HUES6 (cell line): Measurements from ENCODE around the gene GABBR2.

Experiments
- H3K27ac ChIP-seq: 2 replicates; pipeline ENCODE4 v1.7.0; 2013; ENCODE audit warnings: low read depth, mild to moderate bottlenecking, low read length, inconsistent platforms
- H3K27me3 ChIP-seq: 2 replicates; pipeline ENCODE4 v1.6.1; 2013; ENCODE audit warnings: low read length; ENCODE audit not compliant: control insufficient read depth, insufficient read depth
- H3K36me3 ChIP-seq: 2 replicates; pipeline ENCODE4 v1.6.1; 2013; ENCODE audit warnings: low read length; ENCODE audit not compliant: control insufficient read depth, insufficient read depth
- H3K4me1 ChIP-seq: 2 replicates; pipeline ENCODE4 v1.6.1; 2013; ENCODE audit warnings: low read length; ENCODE audit not compliant: control insufficient read depth, insufficient read depth
- H3K4me3 ChIP-seq: 2 replicates; pipeline ENCODE4 v1.5.1; 2013; ENCODE audit warnings: low read depth, low read length
- H3K9ac ChIP-seq: one replicate; pipeline ENCODE4 v1.6.1; 2013; ENCODE audit warnings: mild to moderate bottlenecking, low read length
- H3K9me3 ChIP-seq: 2 replicates; pipeline ENCODE4 v1.6.1; 2013; ENCODE audit warnings: low read depth, low read length; ENCODE audit not compliant: control insufficient read depth, insufficient read depth

Gene GABBR2

DNA sequence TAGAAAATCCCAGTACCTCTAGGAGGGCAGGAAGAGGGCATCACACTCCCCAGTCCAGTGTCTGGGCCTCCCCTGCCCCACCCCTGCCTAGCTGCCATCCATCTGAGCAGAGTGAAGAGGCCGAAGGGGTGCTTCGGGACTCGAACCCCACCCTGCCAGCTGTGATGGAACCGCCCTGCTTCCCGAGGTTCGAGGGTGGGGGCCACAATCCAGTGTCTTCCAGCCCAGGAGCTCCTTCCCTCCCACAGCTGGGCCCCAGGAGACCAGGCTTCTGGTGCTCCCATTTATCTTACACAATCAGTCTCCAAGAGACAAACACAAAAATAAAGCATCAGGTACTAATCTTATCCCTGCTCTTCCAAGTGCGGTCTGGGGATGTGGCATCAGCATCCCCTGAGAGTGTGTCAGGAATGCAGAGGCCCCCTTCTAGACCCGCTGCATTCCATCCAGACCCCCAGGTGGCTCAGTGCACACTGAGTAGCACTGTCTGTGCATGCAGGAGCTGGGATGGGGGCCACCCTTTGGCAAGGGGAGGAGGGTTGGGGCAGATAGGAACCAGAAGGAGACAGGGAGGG lies 330.4 kb downstream of the GABBR2 start:
- H3K27ac ChIP-seq, result no peak overlapping the region
- no peaks in the 10 kb centered on the region for H3K36me3 ChIP-seq
- H3K9me3 ChIP-seq, result no peaks in the 10 kb centered on the region
- H3K4me1 ChIP-seq, result peaks cover 20% of the 10 kb centered on the region
- H3K4me3 ChIP-seq, result no peak overlapping the region
- H3K27me3 ChIP-seq, result no peaks in the 10 kb centered on the region
- no peak overlapping the region for H3K9ac ChIP-seq

DNA sequence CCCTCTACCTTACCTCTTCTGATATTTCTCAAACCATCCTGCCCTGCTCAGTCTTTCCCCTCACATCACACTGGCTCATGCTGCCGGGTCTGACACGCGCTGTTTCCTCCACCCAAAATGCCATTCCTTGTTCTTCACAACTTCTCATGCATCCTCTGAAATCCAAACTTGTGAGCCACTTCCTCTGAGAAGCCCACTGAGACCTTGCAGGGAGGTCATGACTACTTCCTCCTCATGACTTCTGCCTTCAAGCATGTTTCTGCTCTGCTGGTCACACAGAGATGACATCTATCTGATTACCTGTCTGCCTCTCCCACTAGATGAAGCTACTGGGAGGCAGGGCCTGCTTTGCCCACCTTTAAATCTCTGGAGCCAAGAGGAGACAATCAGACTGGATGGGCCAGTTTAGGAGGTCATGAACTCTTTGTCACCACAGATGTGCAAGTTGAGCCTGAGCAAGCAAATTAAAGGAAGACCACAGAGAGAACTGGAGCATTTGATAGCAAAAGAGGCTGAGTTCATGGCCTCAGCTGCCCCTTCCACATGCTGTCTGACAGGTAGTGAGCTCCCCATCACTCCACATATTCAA lies 333.5 kb downstream of the GABBR2 start:
- no peak overlapping the region for H3K9ac ChIP-seq
- no peak overlapping the region for H3K27ac ChIP-seq
- peaks cover 14% of the 10 kb centered on the region for H3K4me1 ChIP-seq
- H3K4me3 ChIP-seq, result no peak overlapping the region
- H3K36me3 ChIP-seq, result no peaks in the 10 kb centered on the region
- no peaks in the 10 kb centered on the region for H3K9me3 ChIP-seq
- H3K27me3 ChIP-seq, result no peaks in the 10 kb centered on the region

DNA sequence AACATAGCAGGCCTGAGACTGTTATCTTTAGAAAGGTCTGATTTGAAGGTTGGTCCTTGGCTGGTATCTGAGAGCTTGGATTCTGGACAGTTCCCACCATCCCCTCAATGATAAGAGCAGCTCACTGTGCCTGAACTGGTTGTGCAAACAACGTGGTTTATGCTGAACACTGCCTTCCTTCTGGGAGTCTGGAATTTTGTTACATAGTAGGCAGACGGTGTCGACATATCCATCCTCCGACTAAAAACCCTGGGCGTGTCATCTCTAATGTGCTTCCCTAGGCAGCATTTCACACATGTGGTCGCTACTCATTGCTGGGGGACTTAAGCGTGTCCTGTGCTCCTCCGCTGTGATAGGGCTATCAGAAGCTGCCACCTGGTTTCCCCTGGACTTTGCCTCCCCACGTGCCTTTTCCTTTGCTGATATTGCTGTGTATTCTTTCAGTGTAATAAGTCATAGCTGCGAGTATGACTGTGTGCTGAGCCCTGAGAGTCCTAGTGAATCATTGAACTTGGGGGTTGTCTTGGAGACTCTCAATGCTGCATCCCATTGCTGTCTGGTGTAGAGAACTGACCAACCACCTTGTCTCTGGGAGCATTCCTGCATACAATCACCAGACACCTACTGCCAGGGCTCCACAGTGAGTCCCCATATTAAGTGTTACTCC lies 334.2 kb downstream of the GABBR2 start:
- no peak overlapping the region for H3K27ac ChIP-seq
- H3K9me3 ChIP-seq, result no peaks in the 10 kb centered on the region

DNA sequence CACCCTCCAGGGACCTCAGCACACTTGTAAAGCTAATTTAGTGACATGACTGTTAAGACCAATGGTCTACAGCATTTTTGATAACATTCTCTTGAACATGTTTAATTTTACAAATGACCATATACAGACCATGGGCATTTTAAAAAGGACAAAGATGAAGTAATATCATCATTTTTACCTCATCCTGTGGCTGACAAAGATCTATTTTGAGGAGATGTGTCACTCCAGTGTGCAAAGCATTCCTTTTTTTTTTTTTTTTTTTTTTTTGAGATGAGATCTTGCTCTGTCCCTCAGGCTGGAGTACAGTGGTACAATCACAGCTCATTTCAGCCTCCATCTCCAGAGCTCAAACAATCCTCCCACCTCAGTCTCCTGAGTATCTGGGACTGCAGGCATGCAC lies 335.1 kb downstream of the GABBR2 start:
- no peak overlapping the region for H3K9ac ChIP-seq
- H3K4me3 ChIP-seq, result no peak overlapping the region
- no peaks in the 10 kb centered on the region for H3K9me3 ChIP-seq
- H3K36me3 ChIP-seq, result no peaks in the 10 kb centered on the region
- H3K27ac ChIP-seq, result no peak overlapping the region
- H3K4me1 ChIP-seq, result peaks cover 10% of the 10 kb centered on the region; the same call in 1 of the 2 replicates
- no peaks in the 10 kb centered on the region for H3K27me3 ChIP-seq

More for the DNA sequence above, 334.2 kb downstream of the GABBR2 start:
- Histone ChIP-seq H3K27me3 (no peaks in the 10 kb centered on the region), H3K9ac (no peak overlapping the region), H3K36me3 (no peaks in the 10 kb centered on the region), H3K4me3 (no peak overlapping the region), H3K4me1 (peaks cover 10% of the 10 kb centered on the region; the same call in 1 of the 2 replicates)

DNA sequence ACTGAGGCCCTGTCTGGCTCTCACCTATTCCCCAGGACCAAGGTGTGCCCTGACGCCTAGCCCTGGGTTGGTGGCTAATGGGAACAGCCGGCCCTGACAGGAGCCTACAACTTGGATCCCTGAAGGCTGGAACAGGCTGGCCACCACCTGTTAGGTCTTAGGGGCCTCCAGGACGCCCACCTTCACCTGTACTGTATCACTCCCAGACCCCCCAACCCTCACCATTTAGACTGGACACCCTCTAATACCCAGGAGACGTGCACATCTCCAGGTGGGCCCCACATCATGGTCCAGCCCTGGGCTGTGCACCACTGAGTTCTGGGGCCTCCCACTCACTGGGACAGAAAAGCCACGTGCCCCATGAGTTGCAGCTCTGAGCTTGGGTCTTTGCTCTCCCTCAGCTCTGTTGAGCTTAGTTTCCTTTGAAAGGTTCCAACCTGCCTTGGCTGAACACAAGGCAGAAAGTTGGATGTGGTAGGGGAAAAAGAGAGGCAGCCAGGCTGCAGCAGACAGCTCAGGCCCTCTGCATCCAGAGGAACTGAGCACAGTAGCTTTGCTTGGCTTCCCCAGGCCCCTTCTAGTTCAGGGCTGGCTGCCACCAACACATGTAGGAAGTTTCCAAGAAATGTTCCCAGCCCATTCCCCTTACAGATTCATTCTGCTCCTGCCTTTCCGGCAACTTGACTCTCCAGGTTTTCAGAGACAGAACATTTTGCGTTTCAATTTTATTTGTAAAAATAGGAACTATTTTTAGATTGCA lies 336.5 kb downstream of the GABBR2 start:
- Histone ChIP-seq H3K27me3 (no peaks in the 10 kb centered on the region), H3K27ac (no peak overlapping the region), H3K4me3 (no peak overlapping the region), H3K9ac (no peak overlapping the region), H3K4me1 (peaks cover 10% of the 10 kb centered on the region; the same call in 1 of the 2 replicates), H3K36me3 (no peaks in the 10 kb centered on the region), H3K9me3 (no peaks in the 10 kb centered on the region)

DNA sequence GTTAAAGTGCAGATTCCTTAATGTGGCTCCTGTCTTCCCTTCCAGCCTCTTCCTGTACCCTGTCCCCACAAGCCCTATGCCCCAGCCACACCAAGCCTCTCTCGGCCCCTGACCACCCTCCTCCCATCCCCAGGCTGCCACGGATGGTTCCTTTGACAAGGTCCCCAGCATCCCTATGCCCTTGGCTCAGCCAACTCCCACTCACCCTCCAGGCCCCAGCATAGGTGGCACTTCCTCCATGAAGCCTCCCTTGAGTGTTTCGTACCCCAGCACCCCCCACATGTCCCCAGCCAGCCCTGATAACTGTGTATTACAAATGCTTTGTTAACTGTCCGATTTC lies 337.8 kb downstream of the GABBR2 start:
- Histone ChIP-seq H3K4me1 (peaks cover 10% of the 10 kb centered on the region; the same call in 1 of the 2 replicates), H3K27me3 (no peaks in the 10 kb centered on the region), H3K9me3 (peaks cover 8% of the 10 kb centered on the region), H3K27ac (no peak overlapping the region), H3K9ac (no peak overlapping the region), H3K4me3 (no peak overlapping the region), H3K36me3 (no peaks in the 10 kb centered on the region)

DNA sequence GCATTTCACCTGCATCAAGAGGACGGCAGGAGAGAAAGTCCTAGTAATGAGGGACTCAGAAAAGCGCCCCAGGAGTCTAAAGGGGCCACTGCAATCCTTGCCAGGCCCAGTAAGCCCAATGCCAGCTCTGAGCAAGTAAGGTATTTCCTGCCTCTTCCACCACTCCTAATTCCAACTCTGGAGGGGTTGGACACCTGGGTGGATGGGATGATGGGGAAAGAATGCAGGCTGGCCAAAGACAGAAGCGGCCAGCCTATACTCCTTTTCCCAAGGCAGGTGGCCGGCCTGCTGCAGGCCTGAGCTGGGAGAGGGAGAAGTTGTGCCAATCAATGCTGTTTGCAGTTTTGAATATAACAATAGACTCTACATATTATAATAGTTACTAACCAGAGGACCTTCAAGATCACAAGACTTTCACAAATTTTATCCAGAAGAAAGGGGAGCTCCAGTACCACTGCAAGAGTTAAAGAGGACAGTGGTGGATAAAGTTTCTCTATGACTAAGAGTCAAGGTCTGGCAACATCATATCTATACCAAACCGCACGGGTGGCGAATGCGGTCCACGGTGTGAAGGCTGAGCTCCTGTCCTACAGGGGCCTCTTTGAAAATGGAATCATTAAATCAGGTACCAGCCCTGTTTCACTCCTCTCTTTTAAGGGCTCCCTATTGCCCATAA lies 338.3 kb downstream of the GABBR2 start:
- peaks cover 10% of the 10 kb centered on the region; the same call in 1 of the 2 replicates for H3K4me1 ChIP-seq
- H3K9ac ChIP-seq, result no peak overlapping the region
- no peak overlapping the region for H3K27ac ChIP-seq
- H3K36me3 ChIP-seq, result no peaks in the 10 kb centered on the region
- no peak overlapping the region for H3K4me3 ChIP-seq
- peaks cover 13% of the 10 kb centered on the region for H3K9me3 ChIP-seq
- H3K27me3 ChIP-seq, result no peaks in the 10 kb centered on the region

DNA sequence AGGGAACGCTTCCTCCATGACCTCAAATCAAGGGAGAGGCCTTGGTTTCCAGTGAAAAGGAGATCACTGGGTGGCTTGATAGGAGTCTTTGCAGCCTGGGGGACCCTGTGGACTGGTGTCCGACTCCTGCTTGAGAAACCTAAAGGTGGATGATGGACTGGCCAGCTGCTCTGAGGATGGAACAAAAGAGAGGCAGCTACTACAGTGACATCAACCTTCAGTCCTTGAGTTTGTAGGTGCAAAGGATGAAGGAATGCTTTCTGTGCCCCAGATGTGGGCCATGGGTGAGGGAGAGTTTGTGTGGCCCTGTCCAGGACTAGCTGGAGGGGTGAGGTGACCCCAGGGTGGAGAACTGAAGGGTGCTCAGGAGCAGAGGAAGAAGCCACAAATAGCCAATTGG lies 338.8 kb downstream of the GABBR2 start:
- Histone ChIP-seq H3K4me1 (peaks cover 6% of the 10 kb centered on the region; the same call in 1 of the 2 replicates), H3K36me3 (no peaks in the 10 kb centered on the region), H3K27ac (no peak overlapping the region), H3K9me3 (peaks cover 19% of the 10 kb centered on the region), H3K4me3 (no peak overlapping the region), H3K27me3 (no peaks in the 10 kb centered on the region), H3K9ac (no peak overlapping the region)

DNA sequence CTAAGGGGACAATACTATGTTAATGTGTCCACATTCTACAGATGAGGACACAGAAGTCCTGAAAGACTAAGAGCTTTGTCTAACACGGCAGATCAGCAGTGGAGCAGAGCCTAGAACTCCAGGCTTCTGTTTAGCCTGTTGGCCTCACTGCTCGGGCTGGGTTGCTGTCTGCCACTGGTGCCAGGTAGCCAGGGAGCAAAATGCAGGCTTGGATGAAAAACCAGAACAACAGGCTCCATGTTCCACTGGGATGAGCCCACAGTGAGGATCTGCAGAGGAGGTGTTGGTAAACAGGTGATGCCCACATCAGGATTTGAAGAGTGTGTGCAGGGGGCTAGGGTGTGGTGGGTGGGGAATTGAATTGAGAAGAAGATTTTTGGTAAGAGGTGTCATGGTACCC lies 339.3 kb downstream of the GABBR2 start:
- no peak overlapping the region for H3K27ac ChIP-seq
- peaks cover 20% of the 10 kb centered on the region for H3K9me3 ChIP-seq
- H3K4me1 ChIP-seq, result peaks cover 2% of the 10 kb centered on the region; the same call in 1 of the 2 replicates
- H3K36me3 ChIP-seq, result no peaks in the 10 kb centered on the region
- H3K9ac ChIP-seq, result no peak overlapping the region
- no peaks in the 10 kb centered on the region for H3K27me3 ChIP-seq
- no peak overlapping the region for H3K4me3 ChIP-seq

DNA sequence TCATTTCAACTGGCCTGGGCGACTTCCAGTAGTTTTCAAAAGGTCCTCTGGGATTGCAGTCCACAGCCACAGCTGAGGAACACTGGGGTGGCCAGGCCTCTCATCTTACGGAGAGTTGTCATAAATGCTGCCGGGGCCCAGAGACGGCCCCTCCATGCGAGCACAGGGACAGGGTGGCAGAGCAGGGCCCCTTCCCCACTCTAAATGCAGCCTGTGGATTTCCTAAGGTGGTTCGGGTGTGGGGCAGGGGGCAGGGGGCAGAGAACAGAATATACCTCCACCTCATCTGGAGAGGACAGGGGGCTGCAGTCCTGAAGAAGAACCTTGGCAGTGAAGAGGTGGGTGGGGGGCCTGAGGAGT lies 339.7 kb downstream of the GABBR2 start:
- Histone ChIP-seq H3K9me3 (peaks cover 20% of the 10 kb centered on the region), H3K27me3 (no peaks in the 10 kb centered on the region), H3K27ac (no peak overlapping the region), H3K4me1 (no peaks in the 10 kb centered on the region), H3K36me3 (no peaks in the 10 kb centered on the region), H3K9ac (no peak overlapping the region), H3K4me3 (no peak overlapping the region)
